Activated CD4-positive, alpha-beta T cell treated with anti-CD3 and anti-CD28 coated beads, Interleukin-2, amount 10 ng/mL, durations not matched to agents 24 days and 14 days (primary cell): ENCODE data around the gene FARP1. TPM values are rescaled to one million over a fixed set of nuclear protein-coding genes. Genes with fewer than 3 reads are reported as not detected.

Experiments used
- DNase-seq: peaks from one replicate; pipeline ENCODE4 v3.0.0; 2022
- H3K27ac Mint-ChIP-seq: one replicate; pipeline ENCODE4 v1.8.0; 2022; ENCODE audit warnings: mild to moderate bottlenecking, mixed read lengths
- H3K27me3 Mint-ChIP-seq: one replicate; pipeline ENCODE4 v1.8.0; 2022; ENCODE audit warnings: mixed read lengths
- H3K36me3 Mint-ChIP-seq: one replicate; pipeline ENCODE4 v1.8.0; 2022; ENCODE audit warnings: low read depth, mild to moderate bottlenecking, mixed read lengths
- H3K4me1 Mint-ChIP-seq: one replicate; pipeline ENCODE4 v1.8.0; 2021; ENCODE audit warnings: mixed read lengths
- H3K4me3 Mint-ChIP-seq: one replicate; pipeline ENCODE4 v1.8.0; 2022; ENCODE audit warnings: mild to moderate bottlenecking, moderate library complexity, mixed read lengths
- H3K9me3 Mint-ChIP-seq: one replicate; pipeline ENCODE4 v1.8.0; 2021; ENCODE audit warnings: mixed read lengths
- intact Hi-C: fragments of 100-400 bp; cut with micrococcal nuclease; formaldehyde crosslinking; loops from one replicate; pipeline ENCODE4 v1.15.1; 2023
- total RNA-seq: library from RNA; stranded (reverse); gene quantifications from 2 replicates; pipeline ENCODE4 v1.2.3, GENCODE V29; 2022

FARP1 gene
- total RNA-seq, 1 donor from 2014 or later: 0.37 TPM

DNA sequence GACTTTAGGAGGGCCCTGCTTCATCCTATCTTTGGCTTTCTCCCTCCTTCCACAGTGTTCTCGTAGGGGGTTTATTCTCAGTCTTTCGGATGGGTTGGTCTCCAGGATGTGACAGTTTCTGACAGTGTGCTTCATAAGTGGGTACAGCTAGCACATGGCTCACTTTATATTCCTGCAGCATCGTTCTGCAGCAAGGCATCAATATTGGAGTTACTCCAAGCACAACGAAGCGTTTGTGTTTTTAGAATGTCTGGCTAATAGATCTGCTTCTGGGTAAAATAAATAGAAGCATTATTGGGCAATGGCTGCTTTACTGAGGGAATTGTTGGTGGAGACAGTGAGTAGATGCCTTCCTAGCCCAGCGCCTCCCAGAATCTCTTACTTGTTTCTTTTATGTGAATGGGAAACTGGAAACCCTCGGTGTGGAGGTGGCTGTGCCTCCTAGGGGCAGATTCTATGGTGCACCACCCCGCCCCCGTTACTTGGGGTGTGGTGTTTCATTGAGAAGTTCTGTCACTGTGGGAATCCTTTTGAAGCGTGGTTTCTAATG, 2.0 kb downstream of the FARP1 start:
- Mint-ChIP-seq H3K4me3 (peak overlapping the region; percentile 5), H3K36me3 (no peaks in the 10 kb centered on the region), H3K27me3 (peaks cover 64% of the 10 kb centered on the region), H3K27ac (no peak overlapping the region), H3K4me1 (peaks cover 5% of the 10 kb centered on the region), H3K9me3 (no peaks in the 10 kb centered on the region)
- DNase-seq: no peak
- intact Hi-C loops: loop anchor here (10.0 kb wide), 2 partner anchors 170 to 520 kb away; no protein-coding TSS in a partner anchor

- no peak for DNase-seq
- H3K4me3 Mint-ChIP-seq: no peak overlapping the region
- no peaks in the 10 kb centered on the region for H3K36me3 Mint-ChIP-seq
- peaks cover 49% of the 10 kb centered on the region for H3K27me3 Mint-ChIP-seq
- no peak overlapping the region for H3K27ac Mint-ChIP-seq
- H3K4me1 Mint-ChIP-seq: peaks cover 3% of the 10 kb centered on the region
- H3K9me3 Mint-ChIP-seq: no peaks in the 10 kb centered on the region
- intact Hi-C loops: loop anchor here (10.0 kb wide), 2 partner anchors 173 to 517 kb away; no protein-coding TSS in a partner anchor
Observed at GRCh38 chr13:98147521-98147920, 4.6 kb downstream of the FARP1 start.

DNA sequence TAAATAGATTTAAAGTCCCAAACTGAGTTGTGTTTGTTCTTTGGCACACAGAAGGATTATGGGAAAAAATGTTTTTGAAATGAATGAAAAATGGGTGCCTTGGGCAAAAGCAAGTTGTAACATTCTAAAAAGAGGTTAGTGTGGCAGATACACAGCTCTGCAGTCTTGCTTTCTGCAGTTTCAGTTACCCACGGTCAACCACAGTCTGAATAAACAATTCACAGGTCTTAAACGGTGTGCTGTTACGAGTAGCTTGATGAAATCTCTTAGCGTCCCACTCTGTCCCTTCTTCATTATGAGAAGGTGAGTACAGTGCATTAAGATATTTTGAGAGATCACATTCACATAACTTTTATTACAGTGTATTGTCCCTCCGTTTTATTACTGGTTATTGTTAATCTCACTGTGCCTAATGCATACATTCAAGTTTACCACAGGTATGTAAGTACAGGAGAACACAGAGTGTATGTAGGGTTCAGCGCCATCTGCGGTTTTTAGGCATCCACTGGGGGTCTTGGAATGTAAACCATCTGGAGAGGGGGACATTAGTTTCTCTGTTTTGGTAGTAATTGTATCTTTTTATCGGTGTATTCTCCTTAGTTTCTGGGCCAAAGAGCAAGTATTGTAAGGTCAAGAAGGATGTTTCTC, 8.1 kb downstream of the FARP1 start:
- Mint-ChIP-seq H3K4me1 (no peaks in the 10 kb centered on the region), H3K27me3 (peaks cover 30% of the 10 kb centered on the region), H3K27ac (no peak overlapping the region), H3K4me3 (no peak overlapping the region), H3K36me3 (no peaks in the 10 kb centered on the region), H3K9me3 (no peaks in the 10 kb centered on the region)
- no peak for DNase-seq
- intact Hi-C loops: no loop called here

- no peaks in the 10 kb centered on the region for H3K4me1 Mint-ChIP-seq
- DNase-seq: no peak
- H3K27me3 Mint-ChIP-seq: peaks cover 17% of the 10 kb centered on the region
- H3K9me3 Mint-ChIP-seq: no peaks in the 10 kb centered on the region
- no peaks in the 10 kb centered on the region for H3K36me3 Mint-ChIP-seq
- H3K4me3 Mint-ChIP-seq: no peak overlapping the region
- H3K27ac Mint-ChIP-seq: no peak overlapping the region
- intact Hi-C loops: no loop called here
Observed at GRCh38 chr13:98155475-98156109, 12.7 kb downstream of the FARP1 start.

- intact Hi-C loops: no loop called here
- H3K9me3 Mint-ChIP-seq: no peaks in the 10 kb centered on the region
- DNase-seq: no peak
- H3K4me1 Mint-ChIP-seq: no peaks in the 10 kb centered on the region
- H3K4me3 Mint-ChIP-seq: no peak overlapping the region
- H3K27ac Mint-ChIP-seq: no peak overlapping the region
- no peaks in the 10 kb centered on the region for H3K36me3 Mint-ChIP-seq
- H3K27me3 Mint-ChIP-seq: peaks cover 15% of the 10 kb centered on the region
Observed at GRCh38 chr13:98156259-98156658, 13.4 kb downstream of the FARP1 start.

DNA sequence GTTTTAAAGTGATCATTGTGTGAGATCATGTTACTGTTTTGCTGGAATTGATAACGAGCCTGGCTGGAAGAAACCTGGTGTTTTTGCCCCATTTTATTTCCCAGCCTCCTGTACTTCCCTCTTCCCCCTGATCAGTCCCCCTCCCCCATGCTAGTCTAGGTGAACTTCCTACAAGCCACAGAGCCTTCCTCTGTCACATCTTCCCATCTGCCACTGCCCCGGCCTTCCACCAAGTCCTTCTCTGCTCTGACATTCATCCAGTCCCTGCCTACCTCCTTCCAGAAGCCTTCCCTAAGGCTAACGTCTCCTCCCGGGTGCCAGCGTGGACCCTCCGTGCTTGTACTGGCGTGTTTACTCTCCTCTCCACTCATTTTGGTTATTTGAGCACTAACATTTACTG, 14.3 kb downstream of the FARP1 start:
- no peaks in the 10 kb centered on the region for H3K9me3 Mint-ChIP-seq
- no peak overlapping the region for H3K4me3 Mint-ChIP-seq
- H3K27me3 Mint-ChIP-seq: peaks cover 13% of the 10 kb centered on the region
- no peaks in the 10 kb centered on the region for H3K4me1 Mint-ChIP-seq
- no peak overlapping the region for H3K27ac Mint-ChIP-seq
- no peak for DNase-seq
- intact Hi-C loops: no loop called here
- H3K36me3 Mint-ChIP-seq: no peaks in the 10 kb centered on the region

GRCh38 chr13:98157609-98158008, 14.7 kb downstream of the FARP1 start:
- H3K27ac Mint-ChIP-seq: no peak overlapping the region
- no peak for DNase-seq
- H3K9me3 Mint-ChIP-seq: no peaks in the 10 kb centered on the region
- H3K4me1 Mint-ChIP-seq: no peaks in the 10 kb centered on the region
- H3K4me3 Mint-ChIP-seq: no peak overlapping the region
- intact Hi-C loops: no loop called here
- H3K36me3 Mint-ChIP-seq: no peaks in the 10 kb centered on the region
- peaks cover 13% of the 10 kb centered on the region for H3K27me3 Mint-ChIP-seq

- H3K36me3 Mint-ChIP-seq: no peaks in the 10 kb centered on the region
- intact Hi-C loops: no loop called here
- no peak overlapping the region for H3K4me3 Mint-ChIP-seq
- H3K27me3 Mint-ChIP-seq: peaks cover 10% of the 10 kb centered on the region
- H3K27ac Mint-ChIP-seq: no peak overlapping the region
- no peak for DNase-seq
- H3K9me3 Mint-ChIP-seq: no peaks in the 10 kb centered on the region
- no peaks in the 10 kb centered on the region for H3K4me1 Mint-ChIP-seq
Observed at GRCh38 chr13:98158172-98158899, 15.4 kb downstream of the FARP1 start.

DNA sequence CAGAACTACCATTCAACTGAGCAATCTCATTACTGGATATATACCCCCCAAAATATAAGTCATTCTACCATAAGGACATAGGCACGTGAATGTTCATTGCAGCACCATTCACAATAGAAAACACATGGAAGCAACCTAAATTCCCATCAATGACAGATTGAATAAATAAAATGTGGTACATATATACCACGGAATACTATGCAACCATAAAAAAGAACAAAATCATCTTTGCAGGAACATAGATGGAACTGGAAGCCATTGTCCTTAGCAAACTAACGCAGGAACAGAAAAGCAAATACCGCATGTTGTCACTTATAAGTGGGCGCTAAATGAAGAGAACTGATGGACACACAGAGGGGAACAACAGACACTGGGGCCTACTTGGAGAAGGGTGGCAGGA, 20.0 kb downstream of the FARP1 start:
- Mint-ChIP-seq H3K4me1 (no peaks in the 10 kb centered on the region), H3K36me3 (no peaks in the 10 kb centered on the region), H3K27ac (no peak overlapping the region), H3K9me3 (no peaks in the 10 kb centered on the region), H3K27me3 (peaks cover 7% of the 10 kb centered on the region), H3K4me3 (no peak overlapping the region)
- intact Hi-C loops: no loop called here
- no peak for DNase-seq

- no peak overlapping the region for H3K27ac Mint-ChIP-seq
- DNase-seq: no peak
- no peak overlapping the region for H3K4me3 Mint-ChIP-seq
- no peaks in the 10 kb centered on the region for H3K4me1 Mint-ChIP-seq
- H3K9me3 Mint-ChIP-seq: no peaks in the 10 kb centered on the region
- intact Hi-C loops: no loop called here
- H3K36me3 Mint-ChIP-seq: no peaks in the 10 kb centered on the region
- H3K27me3 Mint-ChIP-seq: peaks cover 6% of the 10 kb centered on the region
Observed at GRCh38 chr13:98169331-98169730, 26.4 kb downstream of the FARP1 start.

GRCh38 chr13:98171900-98172589, 29.2 kb downstream of the FARP1 start:
- H3K36me3 Mint-ChIP-seq: no peaks in the 10 kb centered on the region
- no peak for DNase-seq
- intact Hi-C loops: no loop called here
- peaks cover 6% of the 10 kb centered on the region for H3K27me3 Mint-ChIP-seq
- H3K4me3 Mint-ChIP-seq: no peak overlapping the region
- H3K27ac Mint-ChIP-seq: no peak overlapping the region
- no peaks in the 10 kb centered on the region for H3K9me3 Mint-ChIP-seq
- no peaks in the 10 kb centered on the region for H3K4me1 Mint-ChIP-seq

DNA sequence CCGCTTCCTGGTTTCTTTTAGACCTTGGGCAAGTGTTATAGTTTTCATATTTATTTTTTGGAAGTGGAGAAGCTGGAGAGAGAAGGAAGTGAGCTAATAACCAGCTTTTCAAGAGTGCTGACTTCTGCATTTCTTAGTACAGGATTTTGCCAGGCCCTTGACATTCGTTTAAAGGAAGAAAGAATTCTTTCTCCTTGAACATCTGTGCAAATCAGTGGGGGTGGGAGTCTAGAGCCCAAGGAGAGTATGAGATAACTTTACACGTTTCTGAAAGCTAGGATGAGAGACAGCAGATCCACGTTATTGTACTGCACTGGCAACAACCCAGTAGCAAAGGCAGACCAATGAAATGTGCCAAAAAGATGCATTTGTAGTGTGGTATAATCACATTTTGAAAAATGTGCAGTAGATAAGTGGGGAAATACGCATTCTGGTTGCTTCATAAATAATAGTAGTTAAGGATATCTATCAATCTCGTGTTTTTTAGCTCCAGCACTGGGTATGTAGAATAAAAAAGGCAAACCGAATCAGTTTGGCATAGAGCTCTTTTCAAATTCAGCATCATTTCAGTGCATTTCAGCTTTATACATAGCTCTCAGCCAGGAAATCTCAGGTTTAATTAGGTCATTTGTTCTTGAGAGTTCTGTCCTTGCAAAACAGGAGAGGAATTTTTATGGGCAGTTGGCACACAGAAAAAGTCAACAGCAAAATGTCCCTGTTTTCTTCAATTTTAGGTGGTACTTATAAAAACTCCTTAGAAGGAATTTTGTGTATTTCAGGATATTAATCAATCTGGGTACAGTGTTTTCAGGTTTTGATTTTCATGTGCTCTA, 29.9 kb downstream of the FARP1 start:
- DNase-seq: no peak
- Mint-ChIP-seq H3K27me3 (peaks cover 6% of the 10 kb centered on the region), H3K4me1 (no peaks in the 10 kb centered on the region), H3K36me3 (no peaks in the 10 kb centered on the region), H3K9me3 (no peaks in the 10 kb centered on the region), H3K27ac (no peak overlapping the region), H3K4me3 (no peak overlapping the region)
- intact Hi-C loops: no loop called here
